HL-60 (cell line): ENCODE measurements around the gene KCNT2.

Experiments used
- DNase-seq, 2 experiments: peaks; one replicate each; pipeline ENCODE4 v3.0.0-alpha.2; 2010 to 2020; ENCODE audit warnings: low read depth in 1 of 2, low spot score in 1 of 2
- H3K27ac ChIP-seq: fragments of 250-450 bp; sonication (Bioruptor Pico); replicated peaks from 2 replicates; pipeline ENCODE4 v1.5.1; 2020; ENCODE audit warnings: mild to moderate bottlenecking, moderate library complexity
- H3K27me3 ChIP-seq: fragments of 250-450 bp; sonication (Bioruptor Pico); 2 replicates; pipeline ENCODE4 v1.5.1; 2021; ENCODE audit warnings: mild to moderate bottlenecking, moderate library complexity; ENCODE audit not compliant: insufficient read depth, poor library complexity, severe bottlenecking
- H3K4me3 ChIP-seq: replicated peaks from 2 replicates; pipeline ENCODE4 v1.5.1; 2011; ENCODE audit warnings: mild to moderate bottlenecking, control low read depth, low read length; ENCODE audit not compliant: insufficient read depth
- CTCF ChIP-seq: IDR thresholded peaks from one replicate; pipeline ENCODE4 v1.5.1; 2011; ENCODE audit warnings: low read length, control low read depth, inconsistent platforms; ENCODE audit not compliant: insufficient read depth
- GABPA ChIP-seq: IDR thresholded peaks from 2 replicates; pipeline ENCODE4 v1.6.1; 2012; ENCODE audit warnings: low read depth
- POLR2AphosphoS5 ChIP-seq: IDR thresholded peaks from 2 replicates; pipeline ENCODE4 v1.6.1; 2012; ENCODE audit warnings: low read depth
- REST ChIP-seq: IDR thresholded peaks from 2 replicates; pipeline ENCODE4 v1.6.1; 2012; ENCODE audit warnings: low read depth; ENCODE audit not compliant: insufficient replicate concordance
- SPI1 ChIP-seq: IDR thresholded peaks from 2 replicates; pipeline ENCODE4 v1.6.1; 2012; ENCODE audit warnings: low read depth, mild to moderate bottlenecking, borderline replicate concordance

KCNT2 gene

GRCh38 chr1:196654271-196654670 is 46.0 kb upstream of the KCNT2 start:
- no peaks in the 10 kb centered on the region for H3K27me3 ChIP-seq
- TF ChIP-seq SPI1, result no peak
- no peak for TF ChIP-seq CTCF
- no peak for TF ChIP-seq GABPA
- TF ChIP-seq POLR2AphosphoS5, result no peak
- no peak for TF ChIP-seq REST
- no peak overlapping the region for H3K27ac ChIP-seq
- H3K4me3 ChIP-seq, result no peak overlapping the region
- DNase-seq, result no peak

GRCh38 chr1:196651637-196652215 is 43.5 kb upstream of the KCNT2 start, which contains the start of gene CFH:
TSS of gene CFH (plus strand) at chr1:196652043. CDS start at chr1:196652118, 75 bp downstream.
- TF ChIP-seq GABPA, result no peak
- TF ChIP-seq CTCF, result no peak
- TF ChIP-seq REST, result no peak
- no peak for TF ChIP-seq POLR2AphosphoS5
- no peak for TF ChIP-seq SPI1
- DNase-seq, result no peak
- no peaks in the 10 kb centered on the region for H3K27me3 ChIP-seq
- no peak within 1 kb of the TSS for H3K4me3 ChIP-seq
- no peak within 1 kb of the TSS for H3K27ac ChIP-seq

- no peak overlapping the region for H3K27ac ChIP-seq
- no peaks in the 10 kb centered on the region for H3K27me3 ChIP-seq
- DNase-seq, result no peak
- TF ChIP-seq GABPA (no peak), POLR2AphosphoS5 (no peak), REST (no peak), SPI1 (no peak), CTCF (no peak)
- no peak overlapping the region for H3K4me3 ChIP-seq
Observed at GRCh38 chr1:196651079-196651478, 42.8 kb upstream of the KCNT2 start.
